H1 (cell line): ENCODE measurements around the gene TNNT1. TPM values are rescaled to one million over a fixed set of nuclear protein-coding genes. Genes with fewer than 3 reads are reported as not detected.

Experiments
- CHD1 ChIP-seq: IDR thresholded peaks from 2 replicates; pipeline ENCODE4 v1.6.1; 2012; ENCODE audit warnings: low read depth, low read length, improper control_type of control experiment
- JUN ChIP-seq: IDR thresholded peaks from 2 replicates; pipeline ENCODE4 v1.6.1; 2011; ENCODE audit warnings: low read depth, mild to moderate bottlenecking, improper control_type of control experiment, low read length
- POLR2A ChIP-seq, 2 experiments: IDR thresholded peaks; 1 replicate in 1 of 2; 2 replicates in 1 of 2; pipeline ENCODE4 v1.6.1; 2011; ENCODE audit warnings: low read depth in 2 of 2, low read length in 2 of 2, mild to moderate bottlenecking in 2 of 2; ENCODE audit errors: control extremely low read depth in 1 of 2
- SRF ChIP-seq: IDR thresholded peaks from 2 replicates; pipeline ENCODE4 v1.6.1; 2011; ENCODE audit warnings: mild to moderate bottlenecking, low read depth, low read length, moderate library complexity
- YY1 ChIP-seq: IDR thresholded peaks from 2 replicates; pipeline ENCODE4 v1.6.1; 2011; ENCODE audit warnings: low read depth, mild to moderate bottlenecking, low read length
- polyA plus RNA-seq, 7 experiments: library from polyadenylated mRNA; depleted of rRNA in 3 of 7; stranded (reverse) in 5 of 7; unstranded in 2 of 7; fragments of >200 nt in 5 of 7; fragments of 200-250 nt in 2 of 7; gene quantifications; 1 replicate in 5 of 7; 2 replicates in 1 of 7; 4 replicates in 1 of 7; pipeline versions ENCODE4 v1.2.1 to v1.2.3, GENCODE V29; 2011 to 2013; ENCODE audit warnings: missing spikeins in 2 of 7, mixed read lengths in 2 of 7
- total RNA-seq: library from RNA; stranded (reverse); fragmentation: NEBNext Ultra II Directional; extraction: Animal tissue kit (Norgen Biotek cat#: 25700); gene quantifications from 2 replicates; pipeline ENCODE4 v1.2.1, GENCODE V29; 2021
- TF ChIP-seq, protein P1 (sequence below): IDR thresholded peaks from 2 replicates; pipeline ENCODE4 v1.6.1; 2012; ENCODE audit warnings: inconsistent platforms

TNNT1 gene
- total and polyA plus RNA-seq, 2 of the 8 experiments (the other 6 are each of a cell fraction or from before 2014, with no cell fraction given): 69.6 to 107 TPM

DNA sequence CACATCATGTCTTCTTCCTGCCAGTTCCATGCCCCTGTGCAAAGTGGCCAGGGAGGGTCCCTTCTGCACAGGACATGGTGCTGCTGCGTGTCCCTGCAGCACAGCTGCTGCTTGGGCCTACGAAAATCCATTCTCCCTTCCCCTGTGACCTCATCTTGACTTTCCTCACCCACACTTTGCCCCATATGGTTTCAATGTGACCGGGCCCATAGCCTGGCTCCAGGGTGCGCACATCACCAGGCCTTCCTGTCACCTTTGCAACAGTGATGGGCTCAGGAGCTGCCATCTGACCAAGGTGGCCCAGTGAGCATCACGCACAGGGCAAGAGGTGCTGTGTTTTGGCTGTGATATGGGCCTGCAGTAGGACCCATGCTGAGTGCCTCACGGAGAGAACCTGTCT, 42.4 kb downstream of the TNNT1 start (continued):
- TF ChIP-seq POLR2A (IDR thresholded peaks at IDR 0.05; ENCODE audit: control extremely low read depth in 1 of 2, low read depth in 2 of 2, low read length in 2 of 2) (no peak), JUN (no peak), SRF (no peak), CHD1 (no peak), YY1 (no peak)
- TF ChIP-seq, protein P1, sequence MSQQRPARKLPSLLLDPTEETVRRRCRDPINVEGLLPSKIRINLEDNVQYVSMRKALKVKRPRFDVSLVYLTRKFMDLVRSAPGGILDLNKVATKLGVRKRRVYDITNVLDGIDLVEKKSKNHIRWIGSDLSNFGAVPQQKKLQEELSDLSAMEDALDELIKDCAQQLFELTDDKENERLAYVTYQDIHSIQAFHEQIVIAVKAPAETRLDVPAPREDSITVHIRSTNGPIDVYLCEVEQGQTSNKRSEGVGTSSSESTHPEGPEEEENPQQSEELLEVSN: no peak
- TF ChIP-seq, all 59 proteins: peak for 0
